ENCODE results near the gene FARS2. TPM values are rescaled to one million over a fixed set of nuclear protein-coding genes. Genes with fewer than 3 reads are reported as not detected.
"Not testable (repeated sequence)": the region's sequence is repeated elsewhere in the genome, so short reads cannot be mapped to it uniquely, and the experiment has no call there.

FARS2 gene
- total RNA-seq, 2 donors from 2014 or later = 16.2 to 18.3 TPM

- Histone ChIP-seq H3K9ac (ENCODE audit: extremely low read depth, low read length, poor library complexity, severe bottlenecking) (no peak overlapping the region), H3K9me3 (ENCODE audit: control insufficient read depth, low read length) (no peaks in the 10 kb centered on the region), H3K27ac (ENCODE audit: low read depth, low read length) (no peak overlapping the region), H3K4me1 (ENCODE audit: control insufficient read depth, insufficient read depth, low read length) (no peaks in the 10 kb centered on the region), H3K36me3 (ENCODE audit: control insufficient read depth, insufficient read depth, low read length) (no peaks in the 10 kb centered on the region), H3K27me3 (ENCODE audit: control insufficient read depth, insufficient read depth, low read length, poor library complexity, severe bottlenecking) (no peaks in the 10 kb centered on the region), H3K4me3 (ENCODE audit: low read length) (no peak overlapping the region)
- Mint-ChIP-seq H3K27me3 (ENCODE audit: insufficient read depth) (no peaks in the 10 kb centered on the region), H3K27ac (no peak overlapping the region), H3K4me3 (no peak overlapping the region), H3K36me3 (ENCODE audit: low read depth) (peaks cover 5% of the 10 kb centered on the region), H3K4me1 (no peaks in the 10 kb centered on the region), H3K9me3 (peaks cover 9% of the 10 kb centered on the region)
- TF ChIP-seq CTCF (conservative IDR thresholded peaks at IDR 0.05) = no peak
- 90% methylated on average over 4 of the region's 4 CpGs for WGBS, 2 experiments (ENCODE audit: insufficient coverage in 1 of 2, insufficient read length in 1 of 2)
- no peak for DNase-seq
Observed at GRCh38 chr6:5682530-5682929, 421.2 kb downstream of the FARS2 start.

- 67 to 78% methylated on average over 3 to 5 of the region's 5 CpGs for WGBS, 2 experiments (ENCODE audit: insufficient coverage in 1 of 2, insufficient read length in 1 of 2)
- H3K36me3 ChIP-seq (ENCODE audit: control insufficient read depth, insufficient read depth, low read length); H3K27ac Mint-ChIP-seq; H3K27me3 Mint-ChIP-seq (ENCODE audit: insufficient read depth); H3K27ac ChIP-seq (ENCODE audit: low read depth, low read length); DNase-seq; H3K27me3 ChIP-seq (ENCODE audit: control insufficient read depth, insufficient read depth, low read length, poor library complexity, severe bottlenecking); H3K9ac ChIP-seq (ENCODE audit: extremely low read depth, low read length, poor library complexity, severe bottlenecking); H3K9me3 ChIP-seq (ENCODE audit: control insufficient read depth, low read length); H3K4me3 Mint-ChIP-seq; H3K4me1 Mint-ChIP-seq; H3K4me1 ChIP-seq (ENCODE audit: control insufficient read depth, insufficient read depth, low read length); H3K36me3 Mint-ChIP-seq (ENCODE audit: low read depth); H3K4me3 ChIP-seq (ENCODE audit: low read length): not testable (repeated sequence)
- H3K9me3 Mint-ChIP-seq = peaks cover 13% of the 10 kb centered on the region
Observed at GRCh38 chr6:5683747-5684146, 422.4 kb downstream of the FARS2 start.

GRCh38 chr6:5684320-5685053, 423.2 kb downstream of the FARS2 start:
- WGBS, 2 experiments (ENCODE audit: insufficient coverage in 1 of 2, insufficient read length in 1 of 2) = 96 to 97% methylated on average over 4 to 6 of the region's 6 CpGs

More at GRCh38 chr6:5684320-5685053, 423.2 kb downstream of the FARS2 start:
- Histone ChIP-seq H3K9me3 (ENCODE audit: control insufficient read depth, low read length) (no peaks in the 10 kb centered on the region), H3K27me3 (ENCODE audit: control insufficient read depth, insufficient read depth, low read length, poor library complexity, severe bottlenecking) (no peaks in the 10 kb centered on the region), H3K4me1 (ENCODE audit: control insufficient read depth, insufficient read depth, low read length) (no peaks in the 10 kb centered on the region), H3K9ac (ENCODE audit: extremely low read depth, low read length, poor library complexity, severe bottlenecking) (no peak overlapping the region), H3K36me3 (ENCODE audit: control insufficient read depth, insufficient read depth, low read length) (no peaks in the 10 kb centered on the region), H3K27ac (ENCODE audit: low read depth, low read length) (no peak overlapping the region), H3K4me3 (ENCODE audit: low read length) (no peak overlapping the region)
- Mint-ChIP-seq H3K36me3 (ENCODE audit: low read depth) (peaks cover 5% of the 10 kb centered on the region), H3K4me3 (no peak overlapping the region), H3K9me3 (peaks cover 13% of the 10 kb centered on the region), H3K4me1 (no peaks in the 10 kb centered on the region), H3K27ac (no peak overlapping the region), H3K27me3 (ENCODE audit: insufficient read depth) (no peaks in the 10 kb centered on the region)
- TF ChIP-seq CTCF (conservative IDR thresholded peaks at IDR 0.05) = no peak
- DNase-seq = no peak
